GM13977 (cell line): Measurements from ENCODE around the gene DLAT.
A peak's percentile ranks its signal among the peaks of the same experiment; 100 is the strongest.

Source experiments
- DNase-seq: peaks from one replicate; pipeline ENCODE4 v3.0.0; 2012; ENCODE audit warnings: low spot score
- CTCF ChIP-seq: IDR thresholded peaks from 2 replicates; pipeline ENCODE4 v1.5.1; 2012; ENCODE audit warnings: mild to moderate bottlenecking, control low read depth; ENCODE audit not compliant: insufficient read depth; ENCODE audit errors: extremely low read depth, missing control alignments
- in situ Hi-C: fragments of 300-500 bp; cut with MboI; formaldehyde crosslinking; loops from one replicate; pipeline ENCODE4 v1.12.0; 2022; ENCODE audit warnings: low sequenced_read_pairs, low pct_unique_long_range_greater_than_20kb, mixed read lengths, inconsistent platforms; ENCODE audit not compliant: unreplicated experiment

DLAT gene

GRCh38 chr11:111980062-111980461 lies 45.1 kb upstream of the DLAT start:
- no peak for TF ChIP-seq CTCF
- in situ Hi-C loops, result no loop called here
- no peak for DNase-seq

GRCh38 chr11:111981270-111981669 lies 43.9 kb upstream of the DLAT start:
- in situ Hi-C loops, result no loop called here
- no peak for DNase-seq
- TF ChIP-seq CTCF, result no peak

- peak; percentile 77 for TF ChIP-seq CTCF
- DNase-seq, result peak; percentile 72
- in situ Hi-C loops, result no loop called here
Observed at GRCh38 chr11:111982019-111982464, 43.2 kb upstream of the DLAT start.

- no peak for DNase-seq
- in situ Hi-C loops, result no loop called here
- TF ChIP-seq CTCF, result no peak
Observed at GRCh38 chr11:111982541-111983186, 42.5 kb upstream of the DLAT start.

GRCh38 chr11:111983187-111983986 lies 41.8 kb upstream of the DLAT start:
- DNase-seq, result no peak
- TF ChIP-seq CTCF, result no peak
- in situ Hi-C loops, result no loop called here

- in situ Hi-C loops, result no loop called here
- TF ChIP-seq CTCF, result no peak
- no peak for DNase-seq
Observed at GRCh38 chr11:111986589-111986988, 38.6 kb upstream of the DLAT start.
